Endothelial cell of umbilical vein (primary cell): ENCODE results near the gene STK10.

Experiments
- CTCF ChIP-seq, 2 donors: IDR thresholded peaks; 1 replicate in 1 of 2; 2 replicates in 1 of 2; pipeline ENCODE4 v1.5.1; 2011; ENCODE audit warnings: low read length in 2 of 2, mild to moderate bottlenecking in 2 of 2, moderate library complexity in 2 of 2, control low read depth in 1 of 2, inconsistent platforms in 1 of 2, low read depth in 1 of 2; ENCODE audit not compliant: insufficient read depth in 1 of 2; ENCODE audit errors: extremely low read depth in 1 of 2
- JUN ChIP-seq: IDR thresholded peaks from 2 replicates; pipeline ENCODE4 v1.6.1; 2011; ENCODE audit warnings: borderline replicate concordance, low read depth; ENCODE audit not compliant: insufficient read length, insufficient read depth

GRCh38 chr5:172117977-172118701 is 69.9 kb downstream of the STK10 start:
- TF ChIP-seq CTCF (IDR thresholded peaks at IDR 0.05; ENCODE audit: extremely low read depth in 1 of 2, insufficient read depth in 1 of 2, low read depth in 1 of 2, low read length in 2 of 2) (no peak), JUN (no peak)
